GM21360 (cell line): ENCODE measurements around the gene COG1.
"Not testable (repeated sequence)": the region's sequence is repeated elsewhere in the genome, so short reads cannot be mapped to it uniquely, and the experiment has no call there.

Experiments used
- ATAC-seq: cut with Tn5 transposase; IDR thresholded peaks from one replicate; pipeline ENCODE4 v1.9.1; 2021; ENCODE audit warnings: mild to moderate bottlenecking, moderate library complexity; ENCODE audit not compliant: unreplicated experiment

The COG1 gene, protein sequence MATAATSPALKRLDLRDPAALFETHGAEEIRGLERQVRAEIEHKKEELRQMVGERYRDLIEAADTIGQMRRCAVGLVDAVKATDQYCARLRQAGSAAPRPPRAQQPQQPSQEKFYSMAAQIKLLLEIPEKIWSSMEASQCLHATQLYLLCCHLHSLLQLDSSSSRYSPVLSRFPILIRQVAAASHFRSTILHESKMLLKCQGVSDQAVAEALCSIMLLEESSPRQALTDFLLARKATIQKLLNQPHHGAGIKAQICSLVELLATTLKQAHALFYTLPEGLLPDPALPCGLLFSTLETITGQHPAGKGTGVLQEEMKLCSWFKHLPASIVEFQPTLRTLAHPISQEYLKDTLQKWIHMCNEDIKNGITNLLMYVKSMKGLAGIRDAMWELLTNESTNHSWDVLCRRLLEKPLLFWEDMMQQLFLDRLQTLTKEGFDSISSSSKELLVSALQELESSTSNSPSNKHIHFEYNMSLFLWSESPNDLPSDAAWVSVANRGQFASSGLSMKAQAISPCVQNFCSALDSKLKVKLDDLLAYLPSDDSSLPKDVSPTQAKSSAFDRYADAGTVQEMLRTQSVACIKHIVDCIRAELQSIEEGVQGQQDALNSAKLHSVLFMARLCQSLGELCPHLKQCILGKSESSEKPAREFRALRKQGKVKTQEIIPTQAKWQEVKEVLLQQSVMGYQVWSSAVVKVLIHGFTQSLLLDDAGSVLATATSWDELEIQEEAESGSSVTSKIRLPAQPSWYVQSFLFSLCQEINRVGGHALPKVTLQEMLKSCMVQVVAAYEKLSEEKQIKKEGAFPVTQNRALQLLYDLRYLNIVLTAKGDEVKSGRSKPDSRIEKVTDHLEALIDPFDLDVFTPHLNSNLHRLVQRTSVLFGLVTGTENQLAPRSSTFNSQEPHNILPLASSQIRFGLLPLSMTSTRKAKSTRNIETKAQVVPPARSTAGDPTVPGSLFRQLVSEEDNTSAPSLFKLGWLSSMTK

DNA sequence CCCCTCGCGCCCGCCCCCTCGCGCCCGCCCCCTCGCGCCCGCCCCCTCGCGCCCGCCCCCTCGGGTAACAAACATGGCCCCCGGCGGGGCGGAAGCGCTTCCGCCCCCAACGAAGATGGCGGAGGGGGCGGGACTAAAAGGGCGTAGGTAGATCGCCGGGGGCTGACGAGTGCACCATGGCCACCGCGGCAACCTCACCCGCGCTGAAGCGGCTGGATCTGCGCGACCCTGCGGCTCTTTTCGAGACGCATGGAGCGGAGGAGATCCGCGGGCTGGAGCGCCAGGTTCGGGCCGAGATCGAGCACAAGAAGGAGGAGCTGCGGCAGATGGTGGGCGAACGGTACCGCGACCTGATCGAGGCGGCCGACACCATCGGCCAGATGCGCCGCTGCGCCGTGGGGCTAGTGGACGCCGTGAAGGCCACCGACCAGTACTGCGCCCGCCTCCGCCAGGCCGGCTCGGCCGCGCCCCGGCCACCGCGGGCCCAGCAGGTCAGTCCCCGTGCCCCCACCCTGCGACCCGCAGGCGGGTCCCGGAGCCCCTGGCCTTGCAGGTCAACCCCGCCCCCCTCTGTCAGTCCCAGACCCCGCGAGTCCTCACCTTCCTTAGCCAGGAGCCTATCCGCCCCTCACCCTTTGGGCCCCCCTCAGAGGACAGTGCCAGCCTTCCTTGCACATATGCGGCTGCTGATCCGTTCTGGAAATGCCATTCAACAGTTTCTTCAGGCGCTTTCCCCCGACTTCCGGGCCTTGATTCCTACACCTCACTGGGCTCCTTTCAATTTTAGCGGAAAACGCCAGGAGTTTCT lies at the start of gene COG1:
Gene COG1, plus strand, starts transcription at position 162 of the 808 bp plus-strand sequence. Its CDS starts 15 bp downstream, at position 177.
- peak; percentile 68 for ATAC-seq

DNA sequence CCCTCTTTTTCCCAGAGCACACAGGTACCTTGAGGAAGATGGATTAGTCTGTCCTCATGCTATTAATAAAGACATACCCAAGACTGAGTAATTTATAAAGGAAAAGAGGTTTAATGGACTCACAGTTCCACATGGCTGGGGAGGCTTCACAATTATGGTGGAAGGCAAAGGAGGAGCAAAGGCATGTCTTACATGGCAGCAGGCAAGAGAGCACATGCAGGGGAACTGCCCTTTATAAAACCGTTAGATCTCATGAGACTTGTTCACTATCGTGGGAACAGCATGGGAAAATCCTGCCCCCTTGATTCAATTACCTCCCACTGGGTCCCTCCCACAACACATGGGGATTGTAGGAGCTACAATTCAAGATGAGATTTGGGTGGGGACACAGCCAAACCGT lies 48.6 kb upstream of the COG1 start:
- ATAC-seq: not testable (repeated sequence)

DNA sequence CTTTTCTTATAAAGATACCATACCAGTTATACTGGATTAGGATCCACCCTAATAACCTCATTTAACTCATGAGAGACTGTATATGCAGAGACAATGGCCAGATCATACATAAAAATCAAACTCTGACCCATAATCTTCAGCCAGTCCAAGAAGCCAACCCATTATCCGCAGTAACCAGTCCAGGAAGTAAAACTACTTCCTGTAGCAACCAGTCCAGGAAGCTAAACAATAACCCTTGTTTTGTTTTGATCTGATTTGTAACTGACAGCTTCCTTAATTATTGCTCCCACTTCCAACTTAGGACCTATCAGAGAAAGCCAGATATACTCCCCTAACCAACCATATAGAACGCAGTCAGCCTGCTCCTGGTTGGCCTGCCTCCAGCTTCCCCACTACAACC lies 47.2 kb upstream of the COG1 start:
- ATAC-seq: no peak

DNA sequence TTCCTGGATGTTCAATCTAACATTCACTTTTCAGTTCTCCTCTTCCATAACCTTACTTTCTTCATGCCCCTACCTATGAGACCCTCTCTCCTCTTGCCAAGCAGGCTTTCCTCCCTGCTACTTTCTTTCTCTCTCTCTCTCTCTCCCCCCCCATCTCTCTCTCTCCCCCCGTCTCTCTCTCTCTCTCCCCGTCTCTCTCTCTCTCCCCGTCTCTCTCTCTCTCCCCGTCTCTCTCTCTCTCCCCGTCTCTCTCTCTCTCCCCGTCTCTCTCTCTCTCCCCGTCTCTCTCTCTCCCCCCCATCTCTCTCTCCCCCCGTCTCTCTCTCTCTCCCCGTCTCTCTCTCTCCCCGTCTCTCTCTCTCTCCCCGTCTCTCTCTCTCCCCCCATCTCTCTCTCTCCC lies 45.1 kb upstream of the COG1 start:
- not testable (repeated sequence) for ATAC-seq

DNA sequence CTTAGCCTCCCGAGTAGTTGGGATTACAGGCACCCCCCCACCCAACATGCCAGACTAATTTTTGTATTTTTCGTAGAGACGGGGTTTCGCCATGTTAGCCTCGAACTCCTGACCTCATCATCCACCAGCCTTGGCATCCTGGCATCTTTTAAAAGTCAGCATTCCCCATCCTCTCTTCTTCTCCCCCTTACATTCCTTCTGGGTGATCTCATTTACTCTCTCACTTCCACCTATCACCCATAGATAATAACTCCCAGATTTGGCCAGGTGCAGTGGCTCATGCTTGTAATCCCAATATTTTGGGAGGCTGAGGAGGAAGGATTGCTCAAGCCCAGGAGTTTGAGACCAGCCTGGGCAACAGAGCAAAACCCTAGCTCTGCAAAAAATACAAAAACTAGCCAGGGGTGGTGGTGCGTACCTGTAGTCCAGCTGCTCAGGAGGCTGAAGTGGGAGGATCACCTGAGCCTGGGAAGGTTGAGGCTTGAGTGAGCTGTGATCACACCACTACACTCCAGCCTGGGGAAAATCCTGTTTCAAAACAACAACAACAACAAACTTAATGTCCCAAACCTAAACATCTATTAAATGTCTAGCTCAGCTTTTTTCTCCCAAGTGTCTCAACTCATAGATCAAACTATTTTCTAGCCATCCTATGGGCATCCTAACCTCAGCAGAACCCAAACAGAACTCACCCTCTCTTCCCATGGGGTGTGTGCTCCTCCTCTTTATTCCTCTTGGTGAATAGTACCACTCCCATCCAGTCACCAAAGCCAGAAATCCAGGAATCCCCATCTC lies 44.1 kb upstream of the COG1 start:
- no peak for ATAC-seq

DNA sequence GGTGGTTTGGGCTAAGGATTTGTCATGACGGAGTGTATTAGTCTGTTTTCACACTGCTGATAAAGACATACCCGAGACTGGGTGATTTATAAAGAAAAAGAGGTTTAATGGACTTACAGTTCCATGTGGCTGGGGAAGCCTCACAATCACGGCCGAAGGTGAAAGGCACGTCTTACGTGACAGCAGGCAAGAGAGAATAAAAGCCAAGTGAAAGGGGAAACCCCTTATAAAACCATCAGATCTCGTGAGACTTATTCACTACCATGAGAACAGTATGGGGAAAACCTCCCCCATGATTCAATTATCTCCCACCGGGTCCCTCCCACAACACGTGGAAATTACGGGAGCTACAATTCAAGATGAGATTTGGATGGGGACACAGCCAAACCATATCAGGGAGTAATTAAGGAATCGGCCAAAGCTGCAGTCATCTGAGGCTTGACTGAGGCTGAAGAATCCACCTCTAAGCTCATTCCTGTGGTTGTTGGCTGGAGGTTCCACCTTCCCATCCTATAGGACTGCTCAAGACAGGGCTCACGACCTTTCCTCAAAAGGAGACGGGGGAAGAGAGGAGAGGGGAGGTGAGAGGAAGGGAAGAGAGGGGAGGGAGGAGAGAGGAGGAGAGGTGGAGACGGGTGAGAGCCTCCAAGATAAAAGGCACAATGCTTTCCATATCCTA lies 42.1 kb upstream of the COG1 start:
- ATAC-seq: not testable (repeated sequence)

DNA sequence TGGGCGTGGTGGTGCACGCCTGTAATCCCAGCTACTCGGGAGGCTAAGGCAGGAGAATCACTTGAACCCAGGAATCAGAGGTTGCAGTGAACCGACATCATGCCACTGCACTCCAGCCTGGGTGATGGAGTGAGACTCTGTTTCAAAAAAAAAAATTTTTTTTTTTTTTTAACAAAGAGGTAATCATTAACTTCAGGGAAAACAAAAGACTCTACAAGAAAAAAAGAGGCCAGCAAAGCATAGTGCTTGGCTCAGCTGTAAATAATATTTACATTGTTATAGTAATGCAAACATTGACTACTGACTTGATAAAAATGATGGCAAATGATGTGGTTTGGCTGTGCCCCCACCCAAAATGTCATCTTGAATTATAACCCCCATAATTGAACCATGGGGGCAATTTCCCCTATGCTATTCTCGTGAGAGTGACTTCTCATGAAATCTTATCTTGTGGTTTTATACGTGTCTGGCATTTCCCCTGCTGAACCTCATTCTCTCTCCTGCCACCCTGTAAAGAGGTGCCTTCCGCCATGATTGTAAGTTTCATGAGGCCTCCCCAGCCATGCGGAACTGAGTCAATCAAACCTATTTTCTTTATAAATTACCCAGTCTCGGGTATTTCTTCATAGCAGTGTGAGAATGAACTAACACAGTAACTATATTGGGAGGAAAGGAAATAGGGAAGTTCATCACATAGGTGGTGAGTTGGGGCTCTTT lies 40.8 kb upstream of the COG1 start:
- no peak for ATAC-seq

DNA sequence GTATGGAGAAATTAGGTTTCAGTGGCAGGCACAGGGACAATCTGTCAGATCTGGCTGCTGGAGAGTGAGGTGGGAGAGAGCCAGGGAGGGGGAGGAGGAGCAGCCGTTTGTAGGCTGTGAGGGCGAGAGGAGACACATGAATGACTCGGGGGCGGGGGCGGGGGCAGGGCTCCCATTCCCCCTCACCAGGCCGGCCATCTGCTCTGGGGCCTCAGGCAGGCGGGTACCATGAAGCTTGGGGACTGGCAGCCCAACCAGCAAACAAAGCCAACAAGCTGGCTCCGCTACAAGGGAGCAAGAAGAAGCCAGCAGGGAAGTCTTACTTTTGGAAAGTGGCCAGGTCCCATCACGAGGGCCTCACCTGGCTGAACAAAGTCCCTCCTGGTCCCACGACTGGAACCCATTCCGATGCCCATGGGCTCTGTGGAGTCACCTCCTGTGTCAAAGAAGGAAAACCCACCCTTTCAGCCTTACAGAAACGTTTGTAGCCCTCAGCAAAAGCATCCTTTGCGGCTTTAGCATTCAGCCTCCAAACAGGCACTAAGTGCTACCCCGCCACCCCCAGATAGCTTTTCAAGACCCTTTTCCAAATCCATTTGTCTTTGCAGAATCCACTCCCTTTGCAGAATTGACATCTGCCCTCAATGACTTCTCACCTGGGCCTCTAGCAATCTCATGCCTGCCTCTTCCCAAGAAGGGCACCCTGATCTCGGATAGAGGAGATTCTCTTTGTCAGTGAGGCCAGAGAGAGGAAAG lies 37.3 kb upstream of the COG1 start:
- no peak for ATAC-seq

DNA sequence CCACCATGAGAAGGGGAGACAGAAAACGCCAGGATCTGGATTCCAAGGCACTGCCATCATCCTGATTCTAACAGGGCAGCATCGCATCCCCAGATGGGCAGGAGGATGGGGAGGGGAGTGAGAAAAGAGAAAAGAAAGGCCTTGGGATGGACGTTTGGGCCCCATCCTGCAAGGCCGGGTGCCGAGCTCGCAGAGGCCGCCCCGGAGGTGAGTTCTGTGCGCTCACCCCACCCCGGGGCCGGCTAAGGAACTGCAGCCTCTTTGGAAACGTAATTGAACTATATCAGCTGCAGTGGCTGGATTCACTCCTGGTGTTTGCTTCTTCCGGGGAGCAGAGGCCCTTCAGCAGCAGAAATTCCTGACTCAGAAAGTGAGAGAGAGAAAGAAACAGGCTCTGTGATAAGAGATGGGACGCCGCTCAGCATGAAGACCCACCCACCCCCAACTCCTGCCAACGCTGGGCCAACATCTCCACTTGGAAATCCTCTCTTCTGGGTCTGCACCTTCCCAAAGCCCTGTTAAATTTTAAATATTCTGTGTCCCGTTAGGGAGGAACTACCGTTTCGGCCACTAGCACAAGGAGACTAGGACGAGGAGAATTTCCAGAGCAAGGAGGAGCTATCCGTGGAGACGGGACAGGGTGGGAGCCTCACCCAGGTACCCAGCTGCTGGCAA lies 36.6 kb upstream of the COG1 start:
- peak; percentile 63 for ATAC-seq

DNA sequence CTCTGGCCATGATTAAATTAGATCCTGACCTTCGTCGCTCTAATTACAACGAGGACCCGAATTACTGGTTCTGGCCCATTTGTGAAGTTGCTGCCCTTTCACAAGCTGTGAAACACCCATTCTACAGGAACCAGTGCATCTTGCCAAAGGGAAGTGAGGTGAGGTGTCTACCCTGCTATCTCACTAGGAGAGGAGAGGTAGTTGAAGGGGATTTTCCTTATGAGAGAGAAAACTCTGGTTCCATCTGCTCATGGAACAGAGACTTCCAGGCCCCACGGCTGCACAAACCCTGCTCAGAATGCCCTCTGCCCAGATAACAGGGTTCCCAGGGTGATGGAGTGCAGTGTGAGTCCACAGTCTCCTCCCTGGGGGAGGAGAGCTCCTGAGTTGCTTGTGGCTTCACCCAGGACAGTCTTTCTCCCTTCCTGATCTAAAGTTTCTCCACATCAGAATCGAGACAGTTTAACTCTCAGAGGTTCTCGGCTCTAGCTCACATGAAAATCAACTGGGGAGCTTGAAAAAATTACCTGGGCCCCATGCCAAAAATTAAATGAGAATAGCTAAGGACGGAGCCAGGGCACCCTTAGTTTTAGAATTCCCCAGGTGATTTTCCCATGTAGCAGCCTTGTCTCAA lies 35.9 kb upstream of the COG1 start:
- no peak for ATAC-seq

DNA sequence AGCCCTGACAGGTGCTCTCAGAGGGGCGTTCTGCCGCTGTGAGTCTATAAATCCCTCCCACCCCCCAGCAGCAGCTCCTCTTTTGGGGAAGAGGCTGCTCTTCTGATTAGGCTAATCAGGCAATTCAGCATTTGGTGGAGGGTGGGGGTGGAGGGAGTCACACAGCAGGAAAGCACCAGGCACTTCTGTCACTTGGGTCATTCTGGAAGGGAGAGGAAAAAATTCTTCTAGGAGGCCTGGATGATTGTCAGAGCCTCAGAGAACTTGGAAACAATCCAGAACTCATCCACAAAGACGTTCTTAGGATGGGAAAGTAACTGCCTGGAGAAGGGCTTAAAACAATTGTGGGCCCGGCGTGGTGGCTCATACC lies 35.3 kb upstream of the COG1 start:
- ATAC-seq: no peak

DNA sequence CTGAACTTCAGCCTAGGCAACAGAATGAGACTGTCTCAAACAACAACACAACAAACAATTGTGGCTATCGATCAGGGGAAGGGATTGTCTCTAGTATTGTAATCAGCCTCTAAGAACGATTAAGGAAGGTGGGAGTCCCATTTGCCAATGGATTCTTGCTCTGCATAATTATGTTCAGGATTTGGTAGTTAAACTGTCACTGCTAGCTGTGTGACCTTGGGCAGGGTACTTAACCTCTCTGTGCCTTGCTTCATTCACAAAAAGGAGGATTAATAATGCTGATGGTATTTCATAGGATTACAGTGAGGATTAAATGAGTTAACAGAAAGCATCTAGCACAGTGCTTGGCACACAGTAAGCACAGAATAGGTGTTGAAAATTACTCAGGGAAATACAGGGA lies 34.7 kb upstream of the COG1 start:
- no peak for ATAC-seq

DNA sequence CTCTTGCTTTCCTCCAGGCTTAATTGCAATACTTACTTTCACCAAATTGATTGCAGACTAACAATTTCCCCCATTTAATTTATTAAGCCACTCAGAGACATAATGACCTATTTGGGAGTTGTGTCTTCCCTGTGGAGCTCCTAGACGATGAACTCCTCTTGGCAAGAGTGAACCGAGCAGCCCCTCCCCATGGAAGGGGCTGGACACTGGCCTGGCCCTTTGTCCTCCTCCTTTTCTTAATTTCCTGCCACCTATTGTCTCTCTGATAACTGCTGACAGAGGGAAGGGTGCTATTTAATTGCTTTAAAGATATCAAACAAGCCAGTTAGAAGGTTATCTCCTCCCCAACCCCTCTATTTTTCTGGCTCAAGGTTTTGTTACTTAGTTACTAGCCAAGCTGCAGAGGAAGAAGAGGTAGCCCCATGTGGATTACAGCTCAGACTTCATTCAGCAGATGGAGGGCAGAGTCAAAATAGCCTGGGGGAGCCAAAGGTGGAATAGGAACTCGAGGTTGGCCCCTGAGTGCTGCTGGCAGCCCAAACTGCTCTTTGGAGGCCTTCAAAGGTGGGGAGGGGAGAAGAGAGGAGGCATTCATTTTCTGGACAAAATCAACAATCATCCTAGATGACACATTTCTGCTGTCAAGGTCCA lies 31.8 kb upstream of the COG1 start:
- no peak for ATAC-seq

DNA sequence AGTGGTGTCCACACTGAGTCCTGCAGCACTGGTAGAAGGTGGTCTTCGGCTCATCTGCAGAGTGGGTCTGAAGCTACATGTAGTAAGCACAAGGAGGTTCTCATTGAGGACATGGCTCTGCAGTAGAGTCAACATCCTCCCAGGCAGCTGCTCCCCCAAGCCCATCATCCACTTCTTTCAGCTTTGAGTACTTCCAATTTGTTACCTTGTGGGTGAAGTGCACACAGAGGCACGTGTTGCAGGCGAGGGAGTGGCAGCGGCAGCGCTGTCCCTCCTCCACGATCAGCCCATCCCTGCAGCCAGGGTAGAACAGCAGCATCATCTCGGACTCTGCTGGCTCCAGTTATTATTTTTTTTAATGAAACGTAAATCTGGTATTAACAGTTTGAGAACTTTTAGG lies 29.8 kb upstream of the COG1 start:
- no peak for ATAC-seq

DNA sequence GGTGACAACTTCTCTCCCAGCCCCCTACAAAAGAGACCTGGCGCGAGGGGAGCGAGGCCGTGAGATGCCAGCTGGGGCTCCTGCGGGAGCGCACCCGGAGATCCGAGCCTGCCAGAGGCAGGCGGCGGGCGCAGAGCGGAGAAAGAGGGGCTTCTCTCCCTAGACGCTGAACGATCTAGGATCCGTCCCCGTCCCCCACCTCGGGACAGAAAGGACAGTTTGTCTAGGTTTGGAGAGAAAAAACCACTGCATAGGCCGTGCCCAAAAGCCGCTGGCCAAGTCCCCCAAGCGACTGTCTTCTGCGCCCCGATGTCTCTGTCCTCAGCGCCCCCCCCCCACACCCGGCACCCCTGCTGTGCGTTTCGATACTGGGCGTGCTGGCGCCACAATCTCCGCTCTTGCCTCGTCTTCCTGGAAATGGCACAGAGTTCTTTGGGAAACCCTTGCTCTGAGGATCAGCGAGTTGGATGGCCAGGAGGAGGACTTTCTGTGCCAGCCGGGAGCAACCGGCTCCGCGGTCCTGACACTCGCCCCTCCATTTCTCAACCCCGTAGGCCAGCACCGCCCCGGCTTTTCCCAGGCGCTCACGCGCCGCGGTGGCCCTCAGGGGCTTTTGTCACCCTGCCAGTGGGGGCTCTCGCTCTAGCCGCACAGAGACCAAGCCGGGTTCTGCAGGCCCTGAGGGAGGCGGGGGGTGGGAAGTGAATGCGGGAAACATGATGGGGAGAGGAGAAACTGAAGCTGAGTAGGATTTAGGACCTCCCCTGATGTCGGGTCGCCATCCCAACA lies 27.0 kb upstream of the COG1 start:
- no peak for ATAC-seq
